ENCODE measurements around the gene ATP6V0C.

GRCh38 chr16:2487903-2488531, 25.7 kb upstream of the ATP6V0C start:
- TF ChIP-seq, protein P1, sequence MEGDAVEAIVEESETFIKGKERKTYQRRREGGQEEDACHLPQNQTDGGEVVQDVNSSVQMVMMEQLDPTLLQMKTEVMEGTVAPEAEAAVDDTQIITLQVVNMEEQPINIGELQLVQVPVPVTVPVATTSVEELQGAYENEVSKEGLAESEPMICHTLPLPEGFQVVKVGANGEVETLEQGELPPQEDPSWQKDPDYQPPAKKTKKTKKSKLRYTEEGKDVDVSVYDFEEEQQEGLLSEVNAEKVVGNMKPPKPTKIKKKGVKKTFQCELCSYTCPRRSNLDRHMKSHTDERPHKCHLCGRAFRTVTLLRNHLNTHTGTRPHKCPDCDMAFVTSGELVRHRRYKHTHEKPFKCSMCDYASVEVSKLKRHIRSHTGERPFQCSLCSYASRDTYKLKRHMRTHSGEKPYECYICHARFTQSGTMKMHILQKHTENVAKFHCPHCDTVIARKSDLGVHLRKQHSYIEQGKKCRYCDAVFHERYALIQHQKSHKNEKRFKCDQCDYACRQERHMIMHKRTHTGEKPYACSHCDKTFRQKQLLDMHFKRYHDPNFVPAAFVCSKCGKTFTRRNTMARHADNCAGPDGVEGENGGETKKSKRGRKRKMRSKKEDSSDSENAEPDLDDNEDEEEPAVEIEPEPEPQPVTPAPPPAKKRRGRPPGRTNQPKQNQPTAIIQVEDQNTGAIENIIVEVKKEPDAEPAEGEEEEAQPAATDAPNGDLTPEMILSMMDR (IDR thresholded peaks at IDR 0.05): no peak
- TF ChIP-seq POLR2A (IDR thresholded peaks at IDR 0.05): no peak
